Measurements from ENCODE around the gene C9orf78. TPM values are rescaled to one million over a fixed set of nuclear protein-coding genes. Genes with fewer than 3 reads are reported as not detected.

Gene C9orf78
- total RNA-seq, 1 experiment from 2014 or later, result 37.5 TPM

DNA sequence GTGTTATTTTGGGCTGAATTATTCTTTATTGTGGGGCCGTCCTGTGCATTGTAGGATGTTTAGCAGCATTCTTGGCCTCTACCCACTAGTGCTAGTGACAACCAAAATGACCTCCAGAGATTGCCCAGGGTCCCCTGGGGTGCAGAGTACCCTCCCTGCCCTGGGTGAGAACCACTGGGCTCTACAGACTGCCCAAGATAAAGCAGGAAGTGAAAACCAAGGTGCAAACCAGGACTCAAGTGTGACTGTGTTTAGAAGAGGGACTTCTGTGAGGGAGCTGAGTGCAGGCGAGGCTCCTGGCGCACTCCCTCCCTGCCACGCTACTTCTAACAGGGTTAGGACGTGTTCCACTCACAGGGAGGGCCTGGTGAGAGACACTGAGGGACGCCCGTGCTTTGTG lies 41.7 kb upstream of the C9orf78 start:
- H2BK5ac ChIP-seq (ENCODE audit: insufficient read length, low read length), result no peak overlapping the region
- no peak overlapping the region for H4K91ac ChIP-seq (ENCODE audit: insufficient read length, low read depth, low read length)
- no peaks in the 10 kb centered on the region for H3K23me2 ChIP-seq (ENCODE audit: insufficient read length, low read depth, low read length, poor library complexity, severe bottlenecking)
- H4K20me1 ChIP-seq (ENCODE audit: control insufficient read depth, insufficient read depth, insufficient read length), result no peaks in the 10 kb centered on the region
- no peak overlapping the region for H4K5ac ChIP-seq (ENCODE audit: insufficient read length, low read depth, low read length)
- no peak overlapping the region for H4K8ac ChIP-seq (replicated peaks; ENCODE audit: insufficient read length, low read depth, low read length)
- H3K4me1 ChIP-seq (ENCODE audit: insufficient read depth, low read length), result no peaks in the 10 kb centered on the region
- no peak overlapping the region for H2BK15ac ChIP-seq (ENCODE audit: low read depth, low read length)
- Mint-ChIP-seq H3K4me1 (peaks cover 0 to 10% of the 10 kb centered on the region in 2 experiments; a peak in 2 of 4 replicates), H3K27ac (peak overlapping the region in 1 of 3 experiments; percentile 44; a peak in 1 of 7 replicates), H3K36me3 (ENCODE audit: insufficient read depth in 1 of 3, low read depth in 3 of 3) (peaks cover 2 to 24% (median 14%) of the 10 kb centered on the region in 3 experiments; a peak in 6 of 7 replicates), H3K27me3 (ENCODE audit: low read depth) (no peaks in the 10 kb centered on the region), H3K4me3 (no peak overlapping the region), H3K9me3 (no peaks in the 10 kb centered on the region)
- H3K9me3 ChIP-seq (ENCODE audit: control insufficient read depth, low read depth, low read length), result no peaks in the 10 kb centered on the region
- TF ChIP-seq CTCF (conservative IDR thresholded peaks at IDR 0.05), result no peak
- H3K18ac ChIP-seq (ENCODE audit: insufficient read length, low read depth, low read length), result no peak overlapping the region
- no peak overlapping the region for H3T11ph ChIP-seq (ENCODE audit: low read length)
- H3K27me3 ChIP-seq (ENCODE audit: insufficient read depth, low read length), result no peaks in the 10 kb centered on the region
- no peak overlapping the region for H2BK20ac ChIP-seq (ENCODE audit: low read depth, low read length, poor library complexity, severe bottlenecking)
- WGBS (ENCODE audit: extremely low coverage, insufficient read length, low lambda C conversion rate), result no CpG with 5 or more reads among the region's 7 CpGs
- no peak overlapping the region for H2BK12ac ChIP-seq (ENCODE audit: insufficient read length, low read depth, low read length)
- no peak overlapping the region for H3K27ac ChIP-seq (ENCODE audit: insufficient read length, low read depth, low read length)
- H3K23ac ChIP-seq (ENCODE audit: insufficient read length, low read depth, low read length), result no peak overlapping the region
- H2AFZ ChIP-seq (ENCODE audit: low read length), result no peak overlapping the region
- no peaks in the 10 kb centered on the region for H3K79me1 ChIP-seq (ENCODE audit: insufficient read depth, low read depth, low read length, poor library complexity, severe bottlenecking)
- no peak for DNase-seq
- H3K4ac ChIP-seq (ENCODE audit: low read depth, low read length), result no peak overlapping the region
- no peak overlapping the region for H3K56ac ChIP-seq (ENCODE audit: insufficient read length, low read depth, low read length)
- no peak overlapping the region for H3K4me2 ChIP-seq (ENCODE audit: insufficient read depth, insufficient read length, low read length)
- no peak overlapping the region for H2BK120ac ChIP-seq (ENCODE audit: low read depth, low read length, poor library complexity, severe bottlenecking)
- no peaks in the 10 kb centered on the region for H3K79me2 ChIP-seq (ENCODE audit: insufficient read depth, low read length)
- no peak overlapping the region for H3K14ac ChIP-seq (ENCODE audit: insufficient read depth, low read length)
- no peak overlapping the region for H3K9ac ChIP-seq (ENCODE audit: extremely low read depth, insufficient read length, low read length)
- no peak overlapping the region for H2AK5ac ChIP-seq (ENCODE audit: insufficient read length, low read length)
